Breast epithelium (tissue), 3 donors: ENCODE data around the gene SAAL1.

Experiments
- POLR2A ChIP-seq: fragments of 450-650 bp; IDR thresholded peaks from one replicate; pipeline ENCODE4 v1.6.1; 2016; ENCODE audit warnings: antibody characterized with exemption, mild to moderate bottlenecking, moderate library complexity
- TF ChIP-seq, protein P1 (sequence below), 3 donors: fragments of 450-650 bp; IDR thresholded peaks; one replicate each; pipeline ENCODE4 v1.5.1; 2016 to 2017; ENCODE audit warnings: antibody characterized with exemption in 3 of 3, mild to moderate bottlenecking in 3 of 3, moderate library complexity in 3 of 3

DNA sequence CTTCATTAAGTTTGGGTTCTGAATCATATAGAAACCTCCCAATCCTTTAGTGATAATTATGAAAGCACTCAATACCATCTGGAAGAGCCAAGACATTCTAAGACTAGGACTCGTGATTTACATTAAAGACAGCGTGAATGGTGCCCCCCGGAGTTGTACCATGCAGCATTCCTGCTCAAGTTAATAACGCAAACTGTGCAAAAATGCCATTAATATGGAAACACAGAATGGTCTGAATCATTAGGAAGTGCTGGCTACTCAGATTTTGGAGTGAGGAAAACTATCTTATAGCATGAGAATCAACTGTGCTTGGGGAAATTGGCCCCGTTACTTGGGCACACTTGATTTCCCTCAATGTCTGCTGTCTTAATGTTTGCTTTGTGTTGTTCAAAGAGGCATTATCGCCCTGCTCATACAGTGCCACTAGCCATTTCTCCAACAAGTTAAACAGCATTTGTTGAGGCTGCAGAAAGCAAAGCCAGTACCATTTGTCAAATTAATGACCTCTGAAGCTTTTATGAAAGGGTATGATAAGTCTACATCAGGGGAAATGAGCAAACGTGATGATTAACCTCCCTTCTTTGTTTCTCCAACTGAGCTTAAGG, 41.3 kb downstream of the SAAL1 start:
- no peak for TF ChIP-seq POLR2A
- TF ChIP-seq, protein P1, sequence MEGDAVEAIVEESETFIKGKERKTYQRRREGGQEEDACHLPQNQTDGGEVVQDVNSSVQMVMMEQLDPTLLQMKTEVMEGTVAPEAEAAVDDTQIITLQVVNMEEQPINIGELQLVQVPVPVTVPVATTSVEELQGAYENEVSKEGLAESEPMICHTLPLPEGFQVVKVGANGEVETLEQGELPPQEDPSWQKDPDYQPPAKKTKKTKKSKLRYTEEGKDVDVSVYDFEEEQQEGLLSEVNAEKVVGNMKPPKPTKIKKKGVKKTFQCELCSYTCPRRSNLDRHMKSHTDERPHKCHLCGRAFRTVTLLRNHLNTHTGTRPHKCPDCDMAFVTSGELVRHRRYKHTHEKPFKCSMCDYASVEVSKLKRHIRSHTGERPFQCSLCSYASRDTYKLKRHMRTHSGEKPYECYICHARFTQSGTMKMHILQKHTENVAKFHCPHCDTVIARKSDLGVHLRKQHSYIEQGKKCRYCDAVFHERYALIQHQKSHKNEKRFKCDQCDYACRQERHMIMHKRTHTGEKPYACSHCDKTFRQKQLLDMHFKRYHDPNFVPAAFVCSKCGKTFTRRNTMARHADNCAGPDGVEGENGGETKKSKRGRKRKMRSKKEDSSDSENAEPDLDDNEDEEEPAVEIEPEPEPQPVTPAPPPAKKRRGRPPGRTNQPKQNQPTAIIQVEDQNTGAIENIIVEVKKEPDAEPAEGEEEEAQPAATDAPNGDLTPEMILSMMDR (IDR thresholded peaks at IDR 0.05): no peak
